Peyer's patch (tissue), 4 donors: ENCODE data around the gene GMFB.
"Not testable (repeated sequence)": the region's sequence is repeated elsewhere in the genome, so short reads cannot be mapped to it uniquely, and the experiment has no call there.

ENCODE experiments used
- CTCF ChIP-seq, 6 experiments: fragments of 450-650 bp in 4 of 6; fragments of 200-600 bp in 2 of 6; sonication (generic) in 1 of 6; IDR thresholded peaks; one replicate each; pipeline ENCODE4 v1.5.1; 2017 to 2019; ENCODE audit warnings: antibody characterized with exemption in 6 of 6, mild to moderate bottlenecking in 3 of 6, moderate library complexity in 1 of 6
- POLR2A ChIP-seq, 2 donors: fragments of 450-650 bp; IDR thresholded peaks; one replicate each; pipeline ENCODE4 v1.5.1; 2017; ENCODE audit warnings: antibody characterized with exemption in 2 of 2, mild to moderate bottlenecking in 2 of 2, moderate library complexity in 2 of 2

- not testable (repeated sequence) for TF ChIP-seq CTCF, POLR2A (IDR thresholded peaks at IDR 0.05)
These were observed 31.8 kb downstream of the GMFB start for GRCh38 chr14:54456820-54457608.
